Neural progenitor cell (in vitro differentiated cells): Measurements from ENCODE around the gene ANKRD60. TPM values are rescaled to one million over a fixed set of nuclear protein-coding genes. Genes with fewer than 3 reads are reported as not detected.

Experiments
- DNase-seq: peaks from one replicate; pipeline ENCODE4 v3.0.0-alpha.2; 2016; ENCODE audit warnings: low spot score
- H2AFZ ChIP-seq: fragments of 200-600 bp; sonication (generic); replicated peaks from 2 replicates; pipeline ENCODE4 v1.6.1; 2016; ENCODE audit warnings: antibody characterized with exemption
- H3F3A ChIP-seq: fragments of 200-600 bp; sonication (generic); 2 replicates; pipeline ENCODE4 v1.6.1; 2016; ENCODE audit warnings: antibody characterized with exemption, low read depth
- H3K27ac ChIP-seq: fragments of 200-600 bp; sonication (generic); 2 replicates; pipeline ENCODE4 v1.5.1; 2016; ENCODE audit warnings: mild to moderate bottlenecking
- H3K27me3 ChIP-seq: fragments of 200-600 bp; sonication (generic); 2 replicates; pipeline ENCODE4 v1.6.1; 2016; ENCODE audit warnings: mild to moderate bottlenecking, moderate library complexity
- H3K36me3 ChIP-seq: fragments of 200-600 bp; sonication (generic); 2 replicates; pipeline ENCODE4 v1.5.1; 2016
- H3K4me1 ChIP-seq: fragments of 200-600 bp; sonication (generic); 2 replicates; pipeline ENCODE4 v1.6.1; 2016; ENCODE audit warnings: mixed run types
- H3K4me2 ChIP-seq: fragments of 200-600 bp; sonication (generic); 2 replicates; pipeline ENCODE4 v1.6.1; 2016
- H3K4me3 ChIP-seq: fragments of 200-600 bp; sonication (generic); 2 replicates; pipeline ENCODE4 v1.5.1; 2016
- H3K79me2 ChIP-seq: fragments of 200-600 bp; sonication (generic); 2 replicates; pipeline ENCODE4 v1.6.1; 2016; ENCODE audit warnings: low read depth
- H3K9ac ChIP-seq: fragments of 200-600 bp; sonication (generic); 2 replicates; pipeline ENCODE4 v1.6.1; 2016
- H3K9me3 ChIP-seq: fragments of 200-600 bp; sonication (generic); 2 replicates; pipeline ENCODE4 v1.5.1; 2016; ENCODE audit warnings: low read depth
- H4K20me1 ChIP-seq: fragments of 200-600 bp; sonication (generic); 2 replicates; pipeline ENCODE4 v1.6.1; 2016; ENCODE audit warnings: low read depth
- H3K27ac Mint-ChIP-seq: 3 replicates; pipeline ENCODE4 v1.8.0; 2021; ENCODE audit warnings: mixed read lengths
- H3K27me3 Mint-ChIP-seq: 2 replicates; pipeline ENCODE4 v1.8.0; 2022; ENCODE audit warnings: low read depth, mild to moderate bottlenecking, inconsistent platforms, moderate library complexity, mixed read lengths; ENCODE audit not compliant: insufficient read depth
- H3K36me3 Mint-ChIP-seq: 3 replicates; pipeline ENCODE4 v1.8.0; 2021; ENCODE audit warnings: mixed read lengths
- H3K4me1 Mint-ChIP-seq: 3 replicates; pipeline ENCODE4 v1.8.0; 2021; ENCODE audit warnings: mixed read lengths
- H3K4me3 Mint-ChIP-seq: 3 replicates; pipeline ENCODE4 v1.8.0; 2021; ENCODE audit warnings: mild to moderate bottlenecking, moderate library complexity, mixed read lengths
- H3K9me3 Mint-ChIP-seq: 3 replicates; pipeline ENCODE4 v1.8.0; 2020; ENCODE audit warnings: mixed read lengths
- CTCF ChIP-seq: fragments of 200-600 bp; sonication (generic); IDR thresholded peaks from 2 replicates; pipeline ENCODE4 v1.5.1; 2017; ENCODE audit warnings: antibody characterized with exemption, mild to moderate bottlenecking
- EZH2 ChIP-seq: fragments of 200-600 bp; sonication (generic); IDR thresholded peaks from 2 replicates; pipeline ENCODE4 v1.6.1; 2017; ENCODE audit warnings: antibody characterized with exemption, mild to moderate bottlenecking, moderate library complexity
- EZH2phosphoT487 ChIP-seq: fragments of 200-600 bp; sonication (generic); IDR thresholded peaks from 2 replicates; pipeline ENCODE4 v1.6.1; 2017; ENCODE audit warnings: antibody characterized with exemption
- total RNA-seq: library from RNA; depleted of rRNA; stranded (reverse); fragments of >200 nt; gene quantifications from 2 replicates; pipeline ENCODE4 v1.2.3, GENCODE V29; 2015; ENCODE audit warnings: low replicate concordance

ANKRD60 gene
- total RNA-seq, 1 donor from 2014 or later = not detected

GRCh38 chr20:58240471-58240870, 12.0 kb upstream of the ANKRD60 start:
- no peaks in the 10 kb centered on the region for H3K9me3 ChIP-seq
- H3K27ac ChIP-seq = no peak overlapping the region
- H3K36me3 Mint-ChIP-seq = peaks cover 2% of the 10 kb centered on the region
- peaks cover 9% of the 10 kb centered on the region for H3K4me1 Mint-ChIP-seq
- peaks cover 15% of the 10 kb centered on the region for H3K27me3 ChIP-seq
- H2AFZ ChIP-seq = no peak overlapping the region
- peaks cover 4% of the 10 kb centered on the region for H3K4me1 ChIP-seq
- H3K4me2 ChIP-seq = no peak overlapping the region
- no peak overlapping the region for H3K4me3 ChIP-seq
- H4K20me1 ChIP-seq = no peaks in the 10 kb centered on the region
- no peak for DNase-seq
- H3K79me2 ChIP-seq = no peaks in the 10 kb centered on the region
- no peak overlapping the region for H3K9ac ChIP-seq
- TF ChIP-seq CTCF = no peak
- no peak for TF ChIP-seq EZH2
- no peak for TF ChIP-seq EZH2phosphoT487
- H3K4me3 Mint-ChIP-seq = no peak overlapping the region
- no peaks in the 10 kb centered on the region for H3K9me3 Mint-ChIP-seq
- H3K27ac Mint-ChIP-seq = no peak overlapping the region
- H3K36me3 ChIP-seq = no peaks in the 10 kb centered on the region
- H3F3A ChIP-seq = peaks cover 7% of the 10 kb centered on the region
- peaks cover 2% of the 10 kb centered on the region for H3K27me3 Mint-ChIP-seq

- peaks cover 9% of the 10 kb centered on the region for H3K4me1 Mint-ChIP-seq
- Histone ChIP-seq H3K9ac (no peak overlapping the region), H3K4me1 (peaks cover 4% of the 10 kb centered on the region), H3F3A (peaks cover 7% of the 10 kb centered on the region), H3K79me2 (no peaks in the 10 kb centered on the region), H3K27me3 (peaks cover 17% of the 10 kb centered on the region), H3K27ac (no peak overlapping the region), H4K20me1 (peaks cover 3% of the 10 kb centered on the region), H2AFZ (no peak overlapping the region), H3K4me2 (no peak overlapping the region), H3K36me3 (no peaks in the 10 kb centered on the region), H3K9me3 (no peaks in the 10 kb centered on the region), H3K4me3 (no peak overlapping the region)
- H3K9me3 Mint-ChIP-seq = no peaks in the 10 kb centered on the region
- TF ChIP-seq EZH2 (no peak), CTCF (no peak), EZH2phosphoT487 (no peak)
- DNase-seq = no peak
- peaks cover 2% of the 10 kb centered on the region for H3K27me3 Mint-ChIP-seq
- H3K27ac Mint-ChIP-seq = no peak overlapping the region
- peaks cover 2% of the 10 kb centered on the region for H3K36me3 Mint-ChIP-seq
- no peak overlapping the region for H3K4me3 Mint-ChIP-seq
These were observed 10.8 kb upstream of the ANKRD60 start for GRCh38 chr20:58239216-58239615.

GRCh38 chr20:58238490-58238889, 10.0 kb upstream of the ANKRD60 start:
- no peak overlapping the region for H3K27ac ChIP-seq
- Mint-ChIP-seq H3K4me3 (no peak overlapping the region), H3K27ac (no peak overlapping the region), H3K4me1 (peaks cover 9% of the 10 kb centered on the region), H3K36me3 (peaks cover 5% of the 10 kb centered on the region), H3K27me3 (peaks cover 2% of the 10 kb centered on the region), H3K9me3 (no peaks in the 10 kb centered on the region)
- no peak overlapping the region for H3K4me2 ChIP-seq
- peaks cover 17% of the 10 kb centered on the region for H3K27me3 ChIP-seq
- no peak overlapping the region for H3K4me3 ChIP-seq
- H3K79me2 ChIP-seq = no peaks in the 10 kb centered on the region
- no peaks in the 10 kb centered on the region for H3K36me3 ChIP-seq
- no peak for DNase-seq
- H3F3A ChIP-seq = peaks cover 7% of the 10 kb centered on the region
- no peaks in the 10 kb centered on the region for H3K9me3 ChIP-seq
- no peak overlapping the region for H2AFZ ChIP-seq
- H3K9ac ChIP-seq = no peak overlapping the region
- peaks cover 4% of the 10 kb centered on the region for H3K4me1 ChIP-seq
- H4K20me1 ChIP-seq = peaks cover 6% of the 10 kb centered on the region
- no peak for TF ChIP-seq EZH2phosphoT487
- TF ChIP-seq EZH2 = no peak
- TF ChIP-seq CTCF = no peak
